Measurements from ENCODE around the gene ZNF521.
"Not testable (repeated sequence)": the region's sequence is repeated elsewhere in the genome, so short reads cannot be mapped to it uniquely, and the experiment has no call there.

Gene ZNF521

DNA sequence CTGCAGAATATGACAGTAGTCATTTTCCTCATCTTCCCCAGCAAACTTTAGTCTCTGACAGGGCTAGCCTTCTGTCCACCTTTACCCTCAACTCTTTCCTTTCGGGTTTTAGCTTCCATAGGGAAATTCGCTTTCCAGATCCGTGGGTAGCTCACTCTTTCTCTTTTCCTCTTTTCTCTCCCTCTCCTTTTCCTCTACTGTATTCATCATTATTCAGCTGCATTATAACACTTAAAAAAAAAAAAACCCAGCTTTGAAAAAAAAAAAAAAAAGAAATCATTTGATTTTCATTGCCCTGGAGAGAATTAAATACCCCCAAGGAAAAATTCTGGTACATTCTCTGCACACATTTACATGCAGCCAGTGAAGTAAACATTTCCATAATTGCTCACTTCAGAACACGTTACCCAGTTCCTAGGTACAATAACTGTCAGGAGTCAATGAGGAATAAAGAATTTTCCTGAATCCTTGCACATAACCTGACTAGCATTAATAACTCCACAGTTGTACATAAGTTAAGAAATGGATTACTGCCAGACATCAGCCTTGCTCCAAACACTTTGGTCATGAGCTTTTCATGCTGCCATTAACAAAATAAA, 63.5 kb downstream of the ZNF521 start:
- FAIRE-seq: no peak

DNA sequence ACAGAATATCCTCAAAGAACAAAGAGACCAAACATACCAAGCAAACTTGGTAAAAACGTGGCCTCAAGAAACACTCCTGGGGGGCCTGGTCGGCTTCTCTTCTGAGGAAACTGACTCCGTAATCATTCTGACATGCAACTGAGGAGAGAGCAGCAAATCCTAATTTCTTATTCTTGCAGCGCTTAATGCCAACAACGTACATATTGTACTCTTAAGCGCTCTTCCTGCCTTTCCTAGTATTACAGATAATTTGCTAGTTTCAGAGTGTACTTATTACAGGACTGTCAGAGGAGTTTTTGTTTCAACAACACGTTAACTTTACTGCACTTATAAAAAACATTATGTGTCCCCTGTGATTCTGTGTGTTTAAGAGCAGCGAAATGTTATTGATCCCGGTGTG, 64.9 kb downstream of the ZNF521 start:
- FAIRE-seq: peak; percentile 28

DNA sequence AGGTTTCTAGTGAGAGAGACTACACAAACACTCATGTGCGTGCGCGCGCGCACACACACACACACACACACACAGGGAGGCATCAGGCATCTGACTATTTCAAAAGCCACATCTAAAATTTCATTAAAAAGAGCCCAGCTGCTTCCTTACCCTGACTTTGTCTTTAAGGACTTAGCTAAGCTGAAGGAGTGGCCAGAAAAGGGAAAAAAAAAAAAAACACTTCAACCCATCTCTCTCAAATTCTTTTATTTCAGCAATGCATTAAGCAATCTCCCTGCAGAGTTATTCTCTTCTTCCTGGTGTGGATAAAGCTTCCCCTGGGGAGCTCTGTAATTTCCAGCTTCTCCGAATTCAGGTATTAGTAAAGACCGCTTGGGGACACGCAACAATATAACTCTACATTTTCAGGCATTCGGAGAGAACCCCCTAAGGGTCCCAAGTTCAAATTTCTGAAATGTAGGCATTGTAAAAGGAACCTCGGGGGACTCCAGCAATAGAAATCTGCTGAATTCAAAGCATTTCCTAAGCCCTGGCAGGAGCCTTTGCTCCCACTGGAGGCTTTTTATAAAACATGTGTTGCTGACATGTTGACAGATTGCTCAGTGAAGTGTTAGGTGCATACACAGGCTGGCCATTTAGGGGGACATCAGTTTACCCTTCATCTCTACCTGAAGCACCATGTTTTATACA, 67.0 kb downstream of the ZNF521 start:
- peak; percentile 84 for FAIRE-seq

DNA sequence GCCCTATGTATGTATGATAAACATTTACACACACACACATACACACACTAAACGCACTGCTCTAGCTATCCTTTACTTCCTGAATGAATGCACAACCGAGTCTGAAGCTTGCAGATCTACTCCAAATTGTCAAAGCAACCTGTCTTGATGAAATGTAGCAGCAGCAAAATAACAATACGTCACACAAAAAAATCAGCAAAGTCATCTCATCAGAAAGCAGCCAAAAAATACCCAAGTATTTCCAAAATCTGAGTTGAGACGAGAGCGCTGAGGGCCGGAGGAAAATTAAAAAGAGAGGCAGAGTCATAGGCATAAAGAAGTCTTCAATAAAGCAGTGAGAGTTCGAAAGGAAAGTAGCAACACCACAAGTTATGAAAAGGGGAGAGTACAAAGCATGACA, 67.7 kb downstream of the ZNF521 start:
- no peak for FAIRE-seq

DNA sequence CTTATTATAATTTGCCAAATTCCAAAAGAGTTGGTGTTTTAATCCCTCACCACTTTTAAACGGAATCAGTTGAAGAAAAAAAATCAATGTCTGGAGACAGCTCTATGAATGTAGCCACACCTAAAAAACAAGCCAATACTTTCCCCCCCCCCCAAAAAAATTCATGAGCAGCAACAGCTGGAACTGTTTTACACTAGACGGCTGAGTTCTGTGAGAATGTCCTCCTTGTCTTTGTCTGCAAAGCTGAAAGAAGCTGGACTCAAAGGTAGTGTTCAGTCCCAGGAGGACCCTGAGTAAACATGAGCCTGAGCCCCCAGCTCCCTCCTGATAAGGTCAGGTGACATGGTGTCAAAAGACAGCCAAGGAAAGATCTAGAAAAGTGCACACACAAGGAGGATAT, 68.2 kb downstream of the ZNF521 start:
- no peak for FAIRE-seq

DNA sequence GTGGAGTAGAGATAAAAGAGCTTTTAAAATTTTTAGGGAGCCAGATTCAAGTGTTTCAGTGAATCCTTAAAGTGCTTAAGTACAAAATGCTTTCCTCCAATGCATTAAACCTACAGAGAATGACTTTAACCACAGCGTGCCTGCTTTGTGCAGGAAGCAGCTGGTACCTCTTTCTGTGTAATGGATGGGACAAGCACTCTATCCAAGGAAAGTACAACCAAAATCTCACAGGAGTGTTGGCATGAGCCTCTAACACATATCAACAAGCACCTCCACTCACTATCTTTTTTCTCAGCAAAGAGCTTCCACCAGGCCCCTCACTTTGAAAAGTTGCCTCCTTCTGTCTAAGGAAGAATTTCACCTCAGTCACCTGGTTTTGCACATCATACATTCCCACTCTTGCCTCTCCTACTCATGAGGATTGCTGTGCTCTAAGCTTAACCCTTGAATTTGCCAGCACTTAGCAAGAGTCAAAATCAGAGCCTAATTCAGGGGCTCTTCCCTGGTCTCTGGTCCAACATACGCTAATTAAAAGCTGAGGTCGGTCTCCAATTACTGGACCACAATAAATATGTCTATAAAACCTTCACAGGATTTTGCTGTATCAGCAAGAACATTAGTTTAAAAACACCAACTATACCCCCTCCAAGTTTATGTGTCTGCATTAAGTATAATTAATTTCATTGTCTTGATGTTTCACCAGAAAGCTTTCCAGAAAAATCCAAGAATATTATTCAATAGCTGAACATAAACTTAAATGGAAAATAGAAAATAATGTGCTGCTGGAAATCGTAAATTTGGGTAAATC, 68.9 kb downstream of the ZNF521 start:
- FAIRE-seq: no peak

DNA sequence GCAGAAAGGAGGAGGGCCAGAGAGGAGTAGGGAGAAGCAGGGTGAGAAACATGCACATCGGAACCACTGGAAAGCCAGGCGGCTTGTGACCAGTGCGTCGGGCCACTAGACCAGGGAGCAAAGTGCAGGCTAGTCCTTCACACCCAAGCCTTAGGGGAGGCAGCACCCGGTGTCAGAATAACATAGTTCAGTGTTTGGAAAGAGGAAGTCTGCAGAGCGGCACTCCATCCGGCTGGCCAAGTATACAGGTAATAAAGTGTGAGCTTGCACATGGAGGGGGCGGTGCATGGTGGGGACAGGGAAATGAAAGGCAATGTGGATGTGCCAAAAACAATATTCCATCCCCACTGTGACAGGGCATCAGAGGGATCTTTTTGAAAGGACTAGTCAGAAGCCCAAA, 69.7 kb downstream of the ZNF521 start:
- FAIRE-seq: no peak

DNA sequence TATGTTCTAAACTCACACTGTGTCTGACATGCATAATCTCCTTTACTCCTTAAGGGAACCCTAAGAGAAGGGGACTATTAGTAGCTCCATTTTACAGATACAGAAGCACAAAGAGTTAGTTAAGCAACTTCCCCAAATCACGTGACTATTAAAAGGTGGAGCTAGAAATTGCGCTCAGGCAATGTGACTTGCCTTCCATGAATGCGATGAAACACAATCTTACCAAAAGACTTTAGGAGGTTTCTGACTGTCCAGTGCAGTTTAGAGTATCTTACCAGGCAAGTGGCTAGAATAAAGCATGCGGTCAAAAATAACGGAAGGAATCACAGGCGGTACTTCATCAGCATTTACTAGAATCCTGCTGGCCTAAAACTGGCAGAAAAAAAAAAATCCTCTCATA, 70.4 kb downstream of the ZNF521 start:
- FAIRE-seq: no peak

DNA sequence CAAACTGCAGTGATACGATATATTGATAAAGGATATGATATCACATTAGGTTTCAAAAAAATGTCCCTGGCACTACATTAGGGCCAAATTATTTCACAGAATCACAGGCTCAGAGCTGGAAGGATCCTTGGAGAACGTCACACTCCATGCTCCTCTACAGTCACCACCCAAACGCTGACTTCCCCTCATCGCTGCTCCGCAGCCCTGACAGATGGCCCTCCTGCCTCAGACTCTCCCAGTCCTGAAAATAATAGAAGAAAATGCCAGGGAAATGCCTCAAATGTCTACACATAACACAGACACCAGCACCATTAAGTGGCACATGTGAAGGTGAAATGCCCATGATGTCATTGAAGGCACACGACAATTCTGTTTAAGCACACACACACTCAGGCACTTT, 72.0 kb downstream of the ZNF521 start:
- FAIRE-seq: no peak

DNA sequence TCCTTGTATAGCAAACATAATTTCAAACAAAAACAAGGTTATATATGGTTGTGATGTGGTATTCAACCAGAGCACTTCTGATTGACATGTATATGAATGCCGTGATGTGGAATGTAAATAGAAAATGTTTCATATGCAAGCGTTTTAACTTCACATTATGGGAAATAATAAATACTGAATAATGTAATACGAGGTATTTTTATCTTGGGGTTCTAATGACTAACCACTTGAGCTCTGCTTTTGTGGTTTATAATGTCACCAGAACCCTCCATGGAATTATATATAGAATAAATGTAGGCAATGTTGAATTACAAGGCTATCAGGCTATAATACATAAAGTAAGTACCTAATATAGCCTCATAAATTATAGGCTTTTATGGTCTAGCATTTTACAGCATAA, 72.4 kb downstream of the ZNF521 start:
- no peak for FAIRE-seq

DNA sequence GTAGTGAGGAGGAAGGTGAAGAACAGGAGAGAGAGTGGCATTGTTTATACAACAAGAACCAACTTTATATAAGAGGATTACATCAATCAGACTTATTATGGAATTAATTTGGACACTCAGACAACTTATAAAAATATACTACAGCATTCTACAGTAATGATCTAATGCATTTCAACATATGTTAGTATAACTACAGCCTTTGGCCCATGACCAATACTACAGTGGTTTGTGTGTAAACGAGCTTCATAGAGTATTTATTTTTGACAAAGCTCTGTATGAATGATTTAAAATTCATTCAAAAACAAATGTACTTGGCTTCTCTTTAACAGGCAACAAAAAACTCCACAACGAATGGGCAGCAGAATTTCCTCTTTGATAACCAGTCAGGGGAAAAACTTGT, 72.8 kb downstream of the ZNF521 start:
- FAIRE-seq: no peak

DNA sequence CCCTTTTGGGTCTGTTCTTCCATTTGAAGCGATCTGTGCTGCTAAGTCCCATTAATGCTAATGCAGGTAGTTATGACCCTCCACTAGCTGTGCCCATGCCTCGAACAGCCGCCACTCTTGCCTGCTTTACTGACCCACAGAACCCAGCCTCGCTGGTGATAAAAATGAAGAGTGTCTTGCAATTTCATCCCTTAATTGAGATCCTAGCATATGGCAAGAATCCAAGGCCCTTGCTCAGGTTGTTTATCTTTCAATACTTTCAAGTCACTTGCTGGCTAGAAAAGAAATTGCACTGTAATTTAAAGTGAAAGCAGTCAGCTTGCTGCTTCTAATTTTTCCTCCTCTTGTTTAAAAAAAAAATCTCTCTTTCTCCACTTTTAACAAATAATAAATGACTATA, 73.6 kb downstream of the ZNF521 start:
- FAIRE-seq: no peak

DNA sequence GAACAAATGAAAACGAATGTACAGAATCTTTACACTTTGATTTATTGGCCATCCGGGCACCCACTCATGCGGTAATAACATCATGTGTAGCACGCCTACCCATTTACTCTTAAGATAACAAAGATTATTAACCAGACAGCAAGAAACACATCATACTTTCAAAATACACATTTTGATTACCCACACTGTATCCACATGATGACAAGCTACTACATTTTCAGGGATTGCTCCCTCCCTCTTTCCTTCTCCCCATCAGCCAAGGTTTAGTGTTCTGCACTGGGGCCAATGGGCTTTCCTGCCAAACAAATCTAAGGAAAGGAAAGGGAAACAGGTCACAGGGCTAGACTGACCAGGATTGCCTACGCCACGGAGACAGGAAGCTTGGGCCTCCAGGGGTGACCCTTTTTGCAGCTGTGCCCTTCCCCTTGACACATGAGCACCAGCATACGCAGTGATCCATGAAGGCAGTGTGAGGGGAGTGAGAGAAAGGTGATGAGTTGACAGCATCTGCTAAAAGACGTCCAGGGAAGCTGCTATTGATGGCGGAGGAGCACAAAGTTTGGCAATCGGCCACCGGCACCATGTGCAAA, 76.5 kb downstream of the ZNF521 start:
- no peak for FAIRE-seq

DNA sequence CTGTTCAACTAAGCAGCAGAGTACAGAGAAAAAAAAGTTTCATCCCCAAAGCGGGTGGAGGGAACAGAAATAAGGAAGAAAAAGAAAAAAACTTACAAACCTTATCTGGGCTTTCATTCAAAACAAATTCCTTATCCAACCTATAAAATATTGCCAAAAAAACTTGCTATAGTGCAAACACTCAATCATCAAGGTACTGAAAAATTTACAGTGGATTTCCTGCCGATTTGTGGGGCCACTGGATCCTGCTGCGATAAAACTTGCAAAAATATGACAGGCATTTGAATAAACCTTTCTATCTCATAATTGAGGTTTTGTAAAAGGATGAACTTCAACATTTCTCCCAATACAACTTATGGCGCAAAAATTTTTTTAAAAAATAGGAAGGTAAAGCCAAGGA, 77.0 kb downstream of the ZNF521 start:
- FAIRE-seq: no peak

DNA sequence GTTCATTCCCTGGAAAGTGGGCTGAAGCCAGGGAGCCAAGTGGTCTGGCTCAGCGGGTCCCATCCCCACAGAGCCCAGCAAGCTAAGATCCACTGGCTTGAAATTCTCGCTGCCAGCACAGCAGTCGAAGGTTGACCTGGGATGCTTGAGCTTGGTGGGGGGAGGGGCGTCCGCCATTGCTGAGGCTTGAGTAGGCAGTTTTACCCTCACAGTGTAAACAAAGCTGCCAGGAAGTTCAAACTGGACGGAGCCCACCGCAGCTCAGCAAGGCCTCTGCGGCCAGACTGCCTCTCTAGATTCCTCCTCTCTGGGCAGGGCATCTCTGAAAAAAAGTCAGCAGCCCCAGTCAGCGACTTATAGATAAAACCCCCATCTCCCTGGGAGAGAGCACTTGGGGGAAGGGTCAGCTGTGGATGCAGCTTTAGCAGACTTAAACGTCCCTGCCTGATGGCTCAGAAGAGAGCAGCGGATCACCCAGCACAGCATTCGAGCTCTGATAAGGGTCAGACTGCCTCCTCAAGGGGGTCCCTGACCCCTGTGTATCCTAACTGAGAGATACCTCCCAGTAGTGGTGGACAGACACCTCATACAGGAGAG, 84.9 kb downstream of the ZNF521 start:
- FAIRE-seq: not testable (repeated sequence)

DNA sequence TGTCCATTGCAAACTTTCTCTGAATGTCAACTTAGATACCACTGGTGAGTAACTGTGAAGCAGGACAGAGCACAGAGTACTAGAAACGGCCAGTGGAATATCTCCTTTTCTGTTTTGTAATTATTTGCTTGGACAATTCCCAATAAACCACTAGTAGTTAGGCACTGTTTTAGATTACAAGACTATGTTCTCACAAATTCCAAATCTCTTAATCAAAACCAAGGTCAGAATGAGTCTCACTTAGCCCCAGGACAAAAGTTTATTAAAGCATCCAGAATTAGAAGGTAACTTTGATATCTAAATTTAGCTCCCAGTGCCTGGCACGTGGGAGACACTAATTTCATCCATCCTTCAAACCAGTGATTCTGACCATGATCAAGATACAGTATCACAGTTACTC, 89.0 kb downstream of the ZNF521 start:
- no peak for FAIRE-seq

DNA sequence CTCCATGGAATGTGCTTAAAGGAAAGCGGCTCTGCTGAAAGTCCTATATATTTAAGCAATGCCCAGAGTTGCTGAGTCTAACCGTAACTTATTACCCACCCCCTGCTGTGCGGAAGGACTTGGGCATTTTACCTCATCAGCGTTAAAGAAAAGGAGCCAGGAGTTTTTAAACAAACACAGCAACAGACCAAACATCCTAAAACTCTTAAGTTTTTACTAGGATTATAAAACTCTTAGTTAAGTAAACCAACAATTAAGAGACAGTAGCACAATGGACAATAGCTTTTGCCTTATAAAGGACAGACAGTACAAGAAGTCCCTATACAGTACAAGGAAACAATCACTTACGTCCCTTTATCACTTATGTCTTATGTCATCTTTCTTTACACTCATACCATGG, 90.2 kb downstream of the ZNF521 start:
- FAIRE-seq: no peak

DNA sequence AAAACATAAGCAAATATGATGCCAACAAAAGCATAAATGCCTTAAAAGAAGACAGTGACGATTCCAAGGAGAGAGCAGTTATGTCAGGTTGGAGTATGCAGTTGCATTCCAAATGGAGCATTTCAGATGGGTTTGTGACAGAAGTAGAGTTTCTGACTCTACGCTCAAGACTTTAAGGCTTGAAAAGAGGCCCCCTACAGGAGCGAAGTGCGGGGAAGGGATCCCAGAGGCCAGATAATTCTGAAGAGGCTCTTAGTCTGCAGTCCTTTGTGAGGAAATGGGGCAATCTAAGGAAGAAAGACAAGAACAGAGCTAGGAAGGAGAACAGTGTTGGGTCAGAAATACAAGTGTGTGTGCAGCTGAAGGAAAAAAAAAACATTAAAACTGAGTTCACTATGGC, 95.5 kb downstream of the ZNF521 start:
- FAIRE-seq: no peak

DNA sequence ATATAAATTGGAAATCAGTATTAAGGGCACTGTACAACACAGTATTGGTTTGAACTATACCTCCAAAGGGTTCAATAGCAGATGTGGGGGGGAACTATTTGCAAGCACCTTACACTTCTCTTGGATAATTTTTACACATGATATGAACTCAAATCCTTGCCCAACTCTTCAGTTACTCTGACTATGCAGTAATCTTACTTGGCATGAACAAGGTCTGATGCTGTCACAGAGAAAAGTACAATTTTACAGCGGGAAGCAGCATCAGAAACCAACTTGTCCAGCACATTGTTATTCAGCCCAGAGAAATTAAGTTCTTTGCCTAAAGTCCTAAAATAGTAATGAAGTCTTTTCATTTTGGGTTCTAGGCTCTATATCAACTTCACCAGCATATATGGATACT, 98.2 kb downstream of the ZNF521 start:
- FAIRE-seq: no peak

DNA sequence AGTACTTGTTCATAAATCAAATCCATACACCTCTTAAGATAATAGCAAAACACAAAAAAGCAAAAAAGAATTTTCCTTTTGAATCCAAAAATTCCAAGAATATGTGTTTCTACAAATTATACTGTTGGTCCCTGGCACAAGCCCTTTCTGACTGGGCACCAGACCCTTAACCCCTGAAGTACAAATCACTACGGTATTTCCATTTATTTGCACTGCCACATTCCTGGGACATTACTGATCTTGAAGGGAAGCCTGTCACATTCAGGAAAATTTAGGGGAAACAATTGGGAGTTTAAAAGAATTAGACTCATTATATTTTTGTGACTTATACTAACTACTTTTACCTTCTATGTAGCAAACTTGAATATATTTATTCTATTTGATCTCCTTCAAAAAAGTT, 98.8 kb downstream of the ZNF521 start:
- no peak for FAIRE-seq

DNA sequence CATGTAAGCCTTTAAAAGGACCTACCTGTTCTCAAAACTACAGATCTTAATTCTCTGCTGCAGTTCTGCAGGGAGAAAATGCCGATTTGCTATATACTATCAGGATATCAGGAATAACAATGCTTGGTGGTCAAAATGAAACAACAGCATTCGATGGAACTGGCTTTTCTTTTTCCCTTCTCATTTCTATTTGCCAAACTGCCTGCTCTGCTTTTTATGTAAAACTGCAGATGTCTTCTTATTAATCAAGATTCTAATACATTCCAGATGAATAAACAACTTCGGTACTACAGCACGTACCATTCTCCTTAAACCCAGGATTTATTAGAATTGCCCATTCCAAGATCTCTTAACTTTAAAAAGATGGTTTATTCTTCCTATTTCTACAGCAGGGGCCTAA, 100.9 kb downstream of the ZNF521 start:
- no peak for FAIRE-seq

DNA sequence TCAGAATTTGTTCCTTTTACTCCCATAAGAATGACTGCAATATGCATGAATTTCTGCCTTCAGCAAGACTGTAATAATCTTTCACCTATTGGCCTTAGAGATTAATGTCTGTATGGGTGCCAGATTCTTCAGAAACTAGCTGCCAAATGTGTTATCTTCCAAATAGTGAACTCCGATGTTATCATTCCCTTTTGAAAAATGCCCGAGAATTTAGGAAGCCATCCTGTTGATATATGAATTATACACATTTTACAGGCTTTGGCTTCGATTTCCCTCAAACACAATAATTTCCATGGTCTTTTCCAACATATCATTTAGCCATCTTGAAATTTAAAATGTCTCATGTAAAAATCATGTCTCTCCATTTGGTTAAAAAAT, 101.5 kb downstream of the ZNF521 start:
- no peak for FAIRE-seq

DNA sequence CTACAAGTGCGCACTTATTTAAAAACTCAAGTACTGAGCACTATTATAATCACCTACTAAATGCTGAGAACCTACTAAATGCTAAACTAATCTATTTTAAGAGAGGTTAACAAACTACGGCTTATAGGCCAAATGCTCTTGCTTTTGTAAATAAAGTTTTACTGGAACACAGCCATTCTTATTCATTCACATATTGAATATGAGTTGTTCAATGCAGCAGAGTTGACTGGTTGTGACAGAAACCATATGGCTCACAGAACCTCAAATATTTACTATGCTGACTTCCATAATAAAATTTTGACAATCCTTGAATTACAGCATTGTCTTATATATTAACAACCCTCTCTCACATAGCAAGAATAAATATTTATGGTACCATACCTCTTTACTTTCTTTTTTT, 103.2 kb downstream of the ZNF521 start:
- FAIRE-seq: no peak

DNA sequence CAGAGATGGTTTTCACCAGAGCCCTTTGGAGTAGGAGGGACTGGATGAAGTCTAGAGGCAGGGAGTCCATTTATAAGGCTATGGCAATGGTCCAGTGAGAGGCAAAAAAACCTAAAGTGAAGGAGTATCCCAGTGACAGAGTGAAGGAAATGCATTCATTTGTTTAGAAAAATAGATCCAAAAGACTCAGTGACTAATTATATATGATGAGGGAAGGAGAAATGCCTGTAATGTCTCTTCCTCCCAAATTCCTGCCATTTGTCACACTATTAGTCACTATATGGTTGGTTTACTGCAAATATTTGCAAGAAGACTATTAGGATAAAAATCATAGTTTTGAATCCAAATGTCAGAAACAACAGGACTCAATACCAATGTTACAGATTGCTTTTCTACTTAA, 104.2 kb downstream of the ZNF521 start:
- no peak for FAIRE-seq
